ENCODE data around the gene TAS2R3. TPM values are rescaled to one million over a fixed set of nuclear protein-coding genes. Genes with fewer than 3 reads are reported as not detected.

Gene TAS2R3
- total RNA-seq, 8 experiments from 2014 or later: 0.46 to 2.7 (median 1.8) TPM

Other genes with a start within 250 kb of the TAS2R3 start
- 100 to 1,000 TPM in 1 of 8 experiments, 10 to 100 TPM in 7; 27.7 to 253 (median 39.5) TPM for gene AGK, start 212.7 kb upstream of the TAS2R3 start, total RNA-seq
- gene DENND11, start 61.9 kb upstream of the TAS2R3 start, total RNA-seq: 10 to 100 TPM in 7 of 8 experiments, 1 to 10 TPM in 1; 3.4 to 22.5 (median 16.7) TPM
- under 1 TPM in 6 of 8 experiments, not detected in 2; 0.14 to 0.33 (median 0.20) TPM for gene WEE2, start 55.7 kb upstream of the TAS2R3 start, total RNA-seq
- gene SSBP1, start 25.7 kb upstream of the TAS2R3 start, total RNA-seq: 100 to 1,000 TPM; 167 to 355 (median 255) TPM
- 1 to 10 TPM in 7 of 8 experiments, under 1 TPM in 1; 0.46 to 3.1 (median 1.8) TPM for gene TAS2R4, start 12.6 kb downstream of the TAS2R3 start, total RNA-seq
- gene TAS2R5, start 26.1 kb downstream of the TAS2R3 start, total RNA-seq: 1 to 10 TPM in 7 of 8 experiments, under 1 TPM in 1; 0.21 to 2.4 (median 1.8) TPM
- under 1 TPM; 0.15 to 0.73 (median 0.26) TPM for gene PRSS37, start 77.4 kb downstream of the TAS2R3 start, total RNA-seq
- gene OR9A4, start 152.3 kb downstream of the TAS2R3 start, total RNA-seq: under 1 TPM in 4 of 8 experiments, not detected in 4; 0.21 to 0.52 (median 0.28) TPM
- under 1 TPM in 7 of 8 experiments, not detected in 1; 0.04 to 0.63 (median 0.38) TPM for gene CLEC5A, start 182.9 kb downstream of the TAS2R3 start, total RNA-seq
- under 1 TPM in 2 of 8 experiments, not detected in 6; 0.11 to 0.24 TPM for gene TAS2R38, start 209.7 kb downstream of the TAS2R3 start, total RNA-seq
- under 1 TPM in 6 of 8 experiments, not detected in 2; 0.05 to 0.57 (median 0.15) TPM for gene MGAM, start 231.8 kb downstream of the TAS2R3 start, total RNA-seq